RWPE2 (cell line): ENCODE data around the gene ZC3H12A.

Experiments used
- ATAC-seq: fragments of 200-7000 bp; cut with Tn5 transposase; 3 replicates; pipeline ENCODE4 v1.9.1; 2021; ENCODE audit warnings: low read depth
- DNase-seq: peaks from one replicate; pipeline ENCODE4 v3.0.0-alpha.2; 2020; ENCODE audit warnings: low spot score
- H3K27ac ChIP-seq: fragments of 450-650 bp; 2 replicates; pipeline ENCODE4 v1.5.1; 2017; ENCODE audit warnings: mild to moderate bottlenecking; ENCODE audit not compliant: poor library complexity, severe bottlenecking
- H3K27me3 ChIP-seq: fragments of 250-450 bp; sonication (Bioruptor Pico); 2 replicates; pipeline ENCODE4 v1.5.1; 2021; ENCODE audit warnings: mild to moderate bottlenecking, moderate library complexity; ENCODE audit not compliant: insufficient read depth, poor library complexity, severe bottlenecking
- H3K36me3 ChIP-seq: fragments of 250-450 bp; sonication (Bioruptor Pico); 2 replicates; pipeline ENCODE4 v1.5.1; 2020; ENCODE audit warnings: low read depth, mild to moderate bottlenecking, moderate library complexity
- H3K4me1 ChIP-seq: fragments of 250-450 bp; sonication (Bioruptor Pico); 2 replicates; pipeline ENCODE4 v1.5.1; 2021; ENCODE audit warnings: mild to moderate bottlenecking, moderate library complexity; ENCODE audit not compliant: insufficient read depth, poor library complexity, severe bottlenecking
- H3K4me3 ChIP-seq: fragments of 250-450 bp; sonication (Bioruptor Pico); 2 replicates; pipeline ENCODE4 v1.5.1; 2021; ENCODE audit warnings: mild to moderate bottlenecking, moderate library complexity; ENCODE audit not compliant: severe bottlenecking
- H3K9me3 ChIP-seq: fragments of 250-450 bp; sonication (Bioruptor Pico); 2 replicates; pipeline ENCODE4 v1.5.1; 2021; ENCODE audit warnings: mild to moderate bottlenecking, moderate library complexity; ENCODE audit not compliant: severe bottlenecking
- CTCF ChIP-seq: fragments of 450-650 bp; IDR thresholded peaks from one replicate; pipeline ENCODE4 v1.5.1; 2017; ENCODE audit warnings: mild to moderate bottlenecking, moderate library complexity; ENCODE audit not compliant: poor library complexity, severe bottlenecking

ZC3H12A gene

GRCh38 chr1:37464443-37464842 lies 9.9 kb upstream of the ZC3H12A start:
- DNase-seq (no peak), ATAC-seq (no peak)
- Histone ChIP-seq H3K27ac (no peak overlapping the region), H3K9me3 (no peaks in the 10 kb centered on the region), H3K4me1 (no peaks in the 10 kb centered on the region), H3K4me3 (no peak overlapping the region), H3K36me3 (0 out of 2 replicates have a peak, but pooled peaks cover 3% of the 10 kb centered on the region), H3K27me3 (no peaks in the 10 kb centered on the region)
- TF ChIP-seq CTCF: no peak

- H3K27me3 ChIP-seq: no peaks in the 10 kb centered on the region
- TF ChIP-seq CTCF: no peak
- H3K27ac ChIP-seq: no peak overlapping the region
- H3K9me3 ChIP-seq: no peaks in the 10 kb centered on the region
- H3K36me3 ChIP-seq: no peaks in the 10 kb centered on the region
- no peak overlapping the region for H3K4me3 ChIP-seq
- no peak for DNase-seq
- ATAC-seq: no peak
- H3K4me1 ChIP-seq: peaks cover 1% of the 10 kb centered on the region
Observed at GRCh38 chr1:37465593-37466517, 8.5 kb upstream of the ZC3H12A start.

GRCh38 chr1:37468037-37468436 lies 6.3 kb upstream of the ZC3H12A start:
- Histone ChIP-seq H3K27me3 (no peaks in the 10 kb centered on the region), H3K4me1 (peaks cover 23% of the 10 kb centered on the region), H3K27ac (no peak overlapping the region), H3K4me3 (no peak overlapping the region), H3K36me3 (no peaks in the 10 kb centered on the region), H3K9me3 (no peaks in the 10 kb centered on the region)
- DNase-seq (no peak), ATAC-seq (no peak)
- TF ChIP-seq CTCF: no peak

GRCh38 chr1:37469386-37469785 lies 5.0 kb upstream of the ZC3H12A start:
- no peak for TF ChIP-seq CTCF
- no peak for ATAC-seq
- H3K36me3 ChIP-seq: no peaks in the 10 kb centered on the region
- no peak overlapping the region for H3K4me3 ChIP-seq
- H3K27me3 ChIP-seq: no peaks in the 10 kb centered on the region
- peaks cover 24% of the 10 kb centered on the region for H3K4me1 ChIP-seq
- H3K27ac ChIP-seq: no peak overlapping the region
- no peak for DNase-seq
- H3K9me3 ChIP-seq: no peaks in the 10 kb centered on the region
